Skin of body (tissue), 2 donors: Measurements from ENCODE around the gene FAM120B. TPM values are rescaled to one million over a fixed set of nuclear protein-coding genes. Genes with fewer than 3 reads are reported as not detected.
"Not testable (repeated sequence)": the region's sequence is repeated elsewhere in the genome, so short reads cannot be mapped to it uniquely, and the experiment has no call there.

Source experiments
- DNase-seq: peaks from one replicate; lab custom pipeline; 2025; lab: John Stamatoyannopoulos, UW
- total RNA-seq: library from RNA; depleted of rRNA; stranded (reverse); fragments of >200 nt; gene quantifications from one replicate; pipeline ENCODE4 v1.2.3, GENCODE V29; 2014

Gene FAM120B
- 19.2 TPM for total RNA-seq

DNA sequence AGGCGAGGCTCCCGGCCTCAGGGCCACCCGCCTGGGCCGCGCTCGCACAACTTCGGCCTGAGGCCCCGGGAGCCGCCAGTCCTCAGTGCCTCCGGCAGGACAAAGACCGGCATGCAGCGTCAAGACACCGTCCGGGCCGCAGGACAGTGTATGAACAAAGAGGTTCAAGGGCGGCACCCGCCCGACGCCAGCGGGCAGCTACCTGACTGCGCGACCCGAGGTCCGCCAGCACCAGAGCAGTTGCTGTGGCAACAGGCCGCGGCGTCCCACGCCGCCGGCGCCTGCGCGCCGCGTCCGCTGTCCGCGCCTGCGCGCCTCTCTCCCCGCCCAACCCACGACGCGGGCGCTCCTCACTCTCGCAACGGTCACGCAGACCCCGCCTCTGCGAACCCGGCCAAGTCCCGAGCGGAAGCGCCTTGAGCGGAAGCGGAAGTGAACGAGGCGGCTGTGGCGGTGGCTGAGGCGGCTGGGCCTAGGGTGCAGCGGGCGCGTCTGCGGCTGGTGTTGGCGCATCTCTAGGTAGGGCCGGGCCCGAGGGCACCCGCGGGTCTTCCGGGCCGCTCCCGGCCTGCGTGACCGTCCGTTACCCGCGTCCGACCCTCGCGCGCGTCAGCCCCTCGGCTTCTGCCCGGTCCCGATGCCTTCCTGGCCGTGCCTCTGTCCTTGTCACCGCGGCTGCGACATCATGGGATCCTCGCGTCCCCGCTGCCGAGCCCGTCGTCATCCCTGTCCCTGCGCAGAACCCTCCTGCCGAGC is at the start of gene FAM120B:
TSS of gene FAM120B (plus strand) at position 435 of the 756 bp plus-strand sequence. CDS start 10,633 bp downstream, outside the sequence.
- DNase-seq: peak; percentile 91

DNA sequence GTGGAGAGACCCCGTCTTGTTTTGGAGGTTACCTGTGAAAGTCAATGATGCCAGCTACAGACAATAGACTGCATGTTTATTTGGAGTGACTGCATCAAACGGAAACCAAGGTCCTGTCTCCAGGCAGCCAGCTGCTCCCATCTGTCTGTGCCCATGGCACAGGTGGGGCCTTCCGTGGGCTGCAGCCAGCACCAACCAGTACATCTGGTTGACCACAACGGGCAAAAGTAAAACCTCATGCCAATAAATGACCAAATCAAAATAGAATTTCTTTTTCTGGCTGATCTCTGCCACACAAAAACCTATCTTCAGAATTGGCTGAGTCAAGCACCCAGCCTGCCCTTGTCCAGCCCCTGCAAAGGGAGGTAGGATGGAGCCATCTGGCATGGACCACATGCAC is 49.2 kb upstream of the FAM120B start:
- DNase-seq: no peak

DNA sequence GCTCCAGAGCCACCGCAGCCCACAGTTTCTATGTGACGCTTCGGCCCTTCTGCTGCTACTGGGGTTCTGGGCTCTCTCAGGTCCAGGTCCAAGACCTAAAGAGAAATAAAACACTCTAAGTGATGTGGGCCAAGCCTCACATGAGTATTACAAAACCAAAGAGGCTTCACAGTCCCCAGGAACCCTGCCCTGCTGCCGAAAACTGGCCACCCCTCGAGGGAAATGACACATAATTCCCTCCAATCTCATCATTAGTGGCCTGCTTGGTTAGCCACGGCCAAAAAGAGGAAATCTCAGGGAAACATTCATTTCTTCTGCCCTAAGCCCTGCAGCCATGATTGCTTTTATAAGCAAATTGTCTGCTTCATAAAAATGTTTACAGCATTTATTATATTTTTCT is 48.2 kb upstream of the FAM120B start:
- DNase-seq: no peak

- DNase-seq: no peak
Measured at GRCh38 chr6:170259278-170259677, 47.3 kb upstream of the FAM120B start.

- DNase-seq: no peak
Measured at GRCh38 chr6:170260686-170261085, 45.9 kb upstream of the FAM120B start.

GRCh38 chr6:170261643-170262488 is 44.7 kb upstream of the FAM120B start:
- no peak for DNase-seq

DNA sequence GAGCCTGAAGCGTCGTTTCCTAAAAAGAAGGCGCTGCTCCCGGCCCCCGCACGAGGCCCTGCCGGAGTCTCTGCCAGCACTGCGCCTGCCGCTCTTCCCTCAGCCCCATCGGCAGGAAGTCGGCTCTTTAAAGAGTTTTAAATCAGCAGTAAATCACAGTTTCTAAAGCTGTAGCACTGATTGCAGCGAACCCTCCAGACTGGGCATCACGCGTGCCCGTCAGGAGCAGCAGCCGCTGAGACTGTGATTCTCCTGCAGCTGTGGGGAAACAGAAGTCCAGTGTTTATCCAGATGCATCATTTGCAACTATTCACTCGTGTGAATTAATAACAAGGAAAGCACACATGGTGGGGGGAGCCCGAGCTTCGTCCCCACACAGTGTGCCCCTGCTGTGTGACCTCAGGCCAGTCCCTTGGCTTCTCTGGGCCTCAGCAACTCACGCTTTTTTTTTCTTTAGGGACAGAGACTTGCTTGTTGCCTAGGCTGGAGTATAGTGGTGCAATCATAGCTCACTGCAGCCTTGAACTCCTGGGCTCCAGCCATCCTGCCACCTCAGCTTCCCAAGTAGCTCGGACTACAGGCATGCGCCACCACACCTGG is 44.0 kb upstream of the FAM120B start:
- no peak for DNase-seq

DNA sequence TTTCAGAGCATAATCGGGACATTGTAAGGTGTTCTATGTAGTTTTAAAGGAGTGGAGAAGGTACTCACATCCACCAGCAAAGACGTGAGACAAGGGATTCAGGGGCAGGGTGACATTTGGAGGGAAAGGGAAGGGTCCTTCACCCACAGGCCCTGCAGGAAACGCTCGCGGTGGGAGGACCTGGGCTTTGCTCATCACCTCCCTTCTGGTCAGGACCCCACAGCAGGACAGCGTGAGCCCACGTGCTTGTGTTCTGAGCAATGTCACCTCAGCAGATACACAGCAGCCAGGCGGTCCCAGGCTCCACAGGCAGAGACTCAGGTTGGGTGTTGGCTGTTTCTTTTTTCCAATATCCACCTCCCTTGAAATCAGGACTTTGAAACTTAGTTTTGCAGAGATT is 43.1 kb upstream of the FAM120B start:
- no peak for DNase-seq

DNA sequence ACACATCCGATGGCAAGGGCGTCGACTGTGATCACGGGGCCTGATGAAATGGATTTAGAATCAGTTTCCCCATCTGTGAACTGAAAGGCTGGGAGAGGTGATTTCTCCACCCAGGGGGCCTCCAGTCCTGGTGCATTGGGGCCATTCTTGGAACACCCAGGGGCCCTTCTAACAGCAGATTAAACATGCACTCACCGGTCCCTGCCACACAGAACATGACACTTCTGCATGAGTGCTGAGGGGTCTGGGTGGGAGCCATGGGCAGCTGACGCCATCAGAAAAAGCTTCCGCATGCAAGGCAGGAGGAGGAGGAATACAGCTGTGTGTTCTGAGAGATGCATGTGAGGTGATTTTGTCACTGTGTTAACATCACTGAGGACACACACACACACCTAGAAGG is 42.5 kb upstream of the FAM120B start:
- DNase-seq: no peak

GRCh38 chr6:170264644-170265043 is 41.9 kb upstream of the FAM120B start:
- not testable (repeated sequence) for DNase-seq

GRCh38 chr6:170265655-170266054 is 40.9 kb upstream of the FAM120B start:
- DNase-seq: no peak

GRCh38 chr6:170266061-170266825 is 40.3 kb upstream of the FAM120B start:
- DNase-seq: peak; percentile 16

DNA sequence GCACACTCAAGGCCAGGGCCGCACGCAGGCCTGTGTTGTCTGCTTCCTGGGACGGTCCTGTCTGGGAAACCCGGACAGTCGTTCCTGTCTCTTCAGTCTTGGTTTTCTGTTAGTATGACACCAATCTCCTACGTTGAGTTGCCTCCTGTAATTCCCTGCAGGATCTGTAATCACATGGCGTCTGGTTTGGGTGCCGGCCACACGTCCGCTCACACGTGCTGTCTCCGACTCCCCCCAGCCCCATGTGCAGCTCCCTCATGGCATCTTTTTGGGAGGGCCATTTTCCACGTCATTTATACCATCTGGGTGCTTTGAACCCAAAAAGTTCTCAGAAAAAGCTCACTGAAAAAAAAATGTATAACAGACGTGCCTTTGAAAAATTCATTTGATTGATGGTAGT is 38.9 kb upstream of the FAM120B start:
- no peak for DNase-seq

DNA sequence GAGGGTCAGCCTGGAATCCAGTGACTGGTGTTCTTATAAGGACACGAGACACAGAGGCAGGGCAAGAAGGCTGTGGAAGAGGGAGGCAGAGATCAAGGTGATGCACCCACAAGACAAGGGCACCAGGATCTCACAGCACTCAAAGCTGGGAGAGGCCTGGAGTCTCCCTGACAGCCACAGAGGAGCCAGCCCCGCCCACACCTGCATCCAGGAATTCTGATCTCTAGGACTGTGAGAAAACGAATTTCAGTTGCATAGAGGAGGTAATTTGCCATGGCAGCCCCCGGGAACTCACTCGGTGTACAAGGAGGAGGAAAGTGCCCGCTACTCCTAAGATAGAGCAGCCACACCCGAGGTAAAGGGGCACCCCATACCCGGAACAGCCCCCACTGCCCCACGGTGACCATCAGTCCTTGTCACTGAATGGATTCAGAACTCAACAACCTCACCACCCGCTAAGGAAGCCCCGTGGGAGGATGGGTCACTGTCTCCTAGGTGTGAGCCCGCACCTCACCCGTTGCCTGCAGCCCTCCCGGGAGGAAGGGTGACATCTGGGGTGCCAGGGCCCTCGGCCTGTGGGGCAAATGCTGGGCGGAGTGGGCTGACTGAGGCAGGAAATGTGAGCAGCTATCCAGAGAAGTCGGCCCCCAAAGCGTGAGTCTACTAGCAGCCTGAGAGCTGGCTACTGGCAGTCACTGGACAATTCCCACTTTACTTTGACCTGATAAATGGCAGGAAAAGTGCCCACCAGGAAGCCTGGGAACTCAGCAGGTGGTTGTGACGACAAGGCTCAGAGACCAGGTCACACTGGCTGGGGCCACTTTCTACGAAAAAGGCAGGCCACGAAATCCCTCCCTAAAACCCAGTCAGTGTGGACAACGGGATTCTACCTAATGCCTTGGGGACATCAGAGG is 38.1 kb upstream of the FAM120B start:
- DNase-seq: no peak

- no peak for DNase-seq
Measured at GRCh38 chr6:170269151-170269845, 37.3 kb upstream of the FAM120B start.

GRCh38 chr6:170269846-170270541 is 36.6 kb upstream of the FAM120B start:
- DNase-seq: no peak

DNA sequence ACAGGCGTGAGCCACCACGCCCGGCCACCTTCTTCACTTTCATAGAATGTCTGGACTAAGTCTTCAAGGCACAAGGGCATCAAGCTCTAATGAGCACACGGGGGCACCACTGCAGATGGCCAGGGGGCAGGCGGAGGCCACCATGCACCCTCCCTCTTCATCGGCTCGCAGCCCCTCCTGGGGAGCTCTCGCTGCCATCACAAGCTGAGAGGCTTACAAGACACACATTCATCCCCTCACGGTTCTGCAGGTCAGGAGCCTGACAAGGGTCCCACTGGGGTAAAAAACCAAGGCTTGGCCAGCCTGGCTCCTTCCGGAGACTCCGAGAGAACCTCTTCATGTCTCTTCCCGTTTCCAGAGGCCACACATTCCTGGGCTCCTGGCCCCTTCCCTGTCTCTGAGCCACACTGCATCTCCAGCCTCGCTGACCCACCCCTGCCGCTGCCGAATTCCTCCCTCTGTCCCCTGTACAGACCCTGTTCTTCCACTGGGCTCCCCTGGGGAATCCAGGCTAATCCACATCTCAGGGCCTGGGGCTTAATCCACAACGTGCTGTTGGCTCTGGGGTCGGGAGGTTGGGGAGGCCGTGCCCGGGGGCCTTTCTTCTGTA is 35.5 kb upstream of the FAM120B start:
- no peak for DNase-seq

DNA sequence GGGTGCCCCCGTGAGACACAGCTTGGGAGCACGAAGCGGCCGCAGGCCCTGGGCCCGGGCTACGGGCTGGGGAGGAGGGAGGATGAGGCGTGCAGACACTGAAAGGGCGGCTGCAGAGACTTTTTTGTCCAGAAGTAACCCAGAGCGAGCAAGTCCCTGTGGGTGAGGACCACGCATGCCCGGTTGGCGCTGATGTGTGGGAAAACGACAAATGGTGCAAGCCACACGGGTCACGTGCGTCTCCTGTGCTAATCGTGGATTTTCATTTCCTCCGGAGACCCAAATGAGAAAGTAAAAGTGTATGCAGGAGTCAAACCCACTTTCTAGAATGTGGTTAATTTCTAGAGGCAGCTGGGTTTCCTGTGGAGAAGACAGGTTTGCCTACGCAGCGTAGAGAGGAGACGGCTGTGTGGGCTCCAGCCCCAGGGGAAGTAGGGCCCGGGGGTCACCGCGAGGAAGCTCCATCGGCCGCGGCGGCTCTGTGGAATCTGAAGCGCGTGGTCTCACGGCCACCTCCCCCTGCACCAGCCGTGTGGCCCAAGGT is 34.7 kb upstream of the FAM120B start:
- DNase-seq: no peak
